Breast epithelium (tissue), 4 donors: ENCODE data around the gene STX5. TPM values are rescaled to one million over a fixed set of nuclear protein-coding genes. Genes with fewer than 3 reads are reported as not detected.

Experiments used
- DNase-seq, 2 donors: peaks; one replicate each; pipeline ENCODE4 v3.0.0-alpha.2; 2019; ENCODE audit warnings: low spot score in 2 of 2
- H3K27ac ChIP-seq, 2 donors: fragments of 200-600 bp; sonication (generic) in 1 of 2; one replicate each; pipeline ENCODE4 v1.5.1; 2016 to 2019; ENCODE audit warnings: mild to moderate bottlenecking in 1 of 2
- H3K27me3 ChIP-seq, 2 donors: fragments of 200-600 bp; sonication (generic) in 1 of 2; one replicate each; pipeline versions ENCODE4 v1.5.1 to v1.6.0; 2017 to 2019; ENCODE audit warnings: control low read depth in 1 of 2, mild to moderate bottlenecking in 1 of 2
- H3K36me3 ChIP-seq: fragments of 200-600 bp; one replicate; pipeline ENCODE4 v1.5.1; 2019
- H3K4me1 ChIP-seq, 2 donors: fragments of 200-600 bp; sonication (generic); one replicate each; pipeline ENCODE4 v1.5.1; 2016 to 2019; ENCODE audit warnings: control low read depth in 1 of 2
- H3K4me3 ChIP-seq, 3 donors: fragments of 200-600 bp; sonication (generic); 1 replicate in 2 of 3; 2 replicates in 1 of 3; pipeline ENCODE4 v1.5.1; 2016 to 2019; ENCODE audit warnings: mild to moderate bottlenecking in 3 of 3, moderate library complexity in 2 of 3
- H3K9me3 ChIP-seq, 2 donors: fragments of 200-600 bp; sonication (generic) in 1 of 2; one replicate each; pipeline ENCODE4 v1.5.1; 2016 to 2019; ENCODE audit warnings: control low read depth in 1 of 2
- CTCF ChIP-seq, 3 donors: fragments of 450-650 bp; IDR thresholded peaks; one replicate each; pipeline ENCODE4 v1.5.1; 2016 to 2017; ENCODE audit warnings: antibody characterized with exemption in 3 of 3, mild to moderate bottlenecking in 3 of 3, moderate library complexity in 3 of 3
- POLR2A ChIP-seq: fragments of 450-650 bp; IDR thresholded peaks from one replicate; pipeline ENCODE4 v1.6.1; 2016; ENCODE audit warnings: antibody characterized with exemption, mild to moderate bottlenecking, moderate library complexity
- POLR2AphosphoS5 ChIP-seq, 3 donors: sonication (generic); formaldehyde crosslinking; IDR thresholded peaks; one replicate each; pipeline ENCODE4 v1.6.1; 2017; ENCODE audit warnings: antibody characterized with exemption in 3 of 3
- intact Hi-C: fragments of 100-400 bp; cut with DNase I; formaldehyde crosslinking; loops from one replicate; pipeline ENCODE4 v1.15.1; 2023; ENCODE audit warnings: low total_unique reads
- total RNA-seq, 3 donors: library from RNA; depleted of rRNA; stranded (reverse); fragments of >200 nt; gene quantifications; one replicate each; pipeline ENCODE4 v1.1.0, GENCODE V29; 2016

STX5 gene
- total RNA-seq, 3 donors from 2014 or later = 30.8 to 42.3 (median 34.2) TPM

GRCh38 chr11:62794201-62794775 is 37.6 kb downstream of the STX5 start:
- H3K27me3 ChIP-seq = no peaks in the 10 kb centered on the region
- TF ChIP-seq POLR2A (no peak), CTCF (IDR thresholded peaks at IDR 0.05) (no peak), POLR2AphosphoS5 (IDR thresholded peaks at IDR 0.05) (no peak)
- no peak overlapping the region for H3K4me3 ChIP-seq
- no peak overlapping the region for H3K27ac ChIP-seq
- intact Hi-C loops = no loop called here
- H3K4me1 ChIP-seq = no peaks in the 10 kb centered on the region
- no peaks in the 10 kb centered on the region for H3K9me3 ChIP-seq
- no peak for DNase-seq
- peaks cover 9% of the 10 kb centered on the region for H3K36me3 ChIP-seq

GRCh38 chr11:62792202-62792575 is 39.7 kb downstream of the STX5 start:
- no peak for DNase-seq
- Histone ChIP-seq H3K9me3 (no peaks in the 10 kb centered on the region), H3K27me3 (no peaks in the 10 kb centered on the region), H3K4me1 (peaks cover 0 to 6% of the 10 kb centered on the region in 2 donors), H3K36me3 (no peaks in the 10 kb centered on the region), H3K27ac (peak overlapping the region; percentile 77 to 87), H3K4me3 (peak overlapping the region; percentile 70 to 91 (median 91))
- no peak for TF ChIP-seq POLR2AphosphoS5 (IDR thresholded peaks at IDR 0.05)
- no peak for TF ChIP-seq POLR2A
- TF ChIP-seq CTCF (IDR thresholded peaks at IDR 0.05) = no peak
- intact Hi-C loops = no loop called here

GRCh38 chr11:62791501-62792201 is 40.2 kb downstream of the STX5 start, which contains the start of gene TMEM223:
TMEM223 (minus strand) TSS chr11:62792006; CDS start chr11:62791994, 12 bp downstream.
- TF ChIP-seq CTCF (IDR thresholded peaks at IDR 0.05) (peak in 2 of 3 donors; percentile 24 to 25), POLR2AphosphoS5 (IDR thresholded peaks at IDR 0.05) (peak; percentile 58 to 85 (median 60)), POLR2A (no peak)
- Histone ChIP-seq H3K9me3 (no peaks in the 10 kb centered on the region), H3K27me3 (no peaks in the 10 kb centered on the region), H3K4me1 (peaks cover 0 to 6% of the 10 kb centered on the region in 2 donors), H3K36me3 (no peaks in the 10 kb centered on the region), H3K4me3 (peak within 1 kb of the TSS; percentile 70 to 91 (median 91)), H3K27ac (peak within 1 kb of the TSS; percentile 77 to 87)
- peak; percentile 79 to 86 for DNase-seq
- intact Hi-C loops = no loop called here

- Histone ChIP-seq H3K4me3 (no peak overlapping the region), H3K36me3 (no peaks in the 10 kb centered on the region), H3K27me3 (no peaks in the 10 kb centered on the region), H3K27ac (peak overlapping the region in 1 of 2 donors; percentile 21), H3K4me1 (peaks cover 6 to 7% of the 10 kb centered on the region in 2 donors), H3K9me3 (no peaks in the 10 kb centered on the region)
- intact Hi-C loops = loop anchor here (5.0 to 10.0 kb wide), 3 partner anchors 45 to 1593 kb away; partner anchors contain the start of genes STX5, TEX54 and WDR74
- no peak for DNase-seq
- TF ChIP-seq POLR2AphosphoS5 (IDR thresholded peaks at IDR 0.05) (no peak), POLR2A (no peak)
Observed at GRCh38 chr11:62789576-62789975, 42.3 kb downstream of the STX5 start.

- peak overlapping the region in 1 of 2 donors; percentile 21 for H3K27ac ChIP-seq
- H3K27me3 ChIP-seq = no peaks in the 10 kb centered on the region
Observed at GRCh38 chr11:62788991-62789390, 42.9 kb downstream of the STX5 start.

More at GRCh38 chr11:62788991-62789390, 42.9 kb downstream of the STX5 start:
- TF ChIP-seq POLR2A = no peak
- TF ChIP-seq POLR2AphosphoS5 (IDR thresholded peaks at IDR 0.05) = no peak
- no peak for TF ChIP-seq CTCF (IDR thresholded peaks at IDR 0.05)
- Histone ChIP-seq H3K9me3 (no peaks in the 10 kb centered on the region), H3K4me1 (peaks cover 6 to 7% of the 10 kb centered on the region in 2 donors), H3K36me3 (no peaks in the 10 kb centered on the region), H3K4me3 (no peak overlapping the region)
- no peak for DNase-seq
- intact Hi-C loops = loop anchor here (5.0 to 10.0 kb wide), 3 partner anchors 46 to 1593 kb away; partner anchors contain the start of genes STX5, TEX54 and WDR74
